Stomach smooth muscle (tissue), 2 donors: ENCODE results near the gene UNC93B1.
"Not testable (repeated sequence)": the region's sequence is repeated elsewhere in the genome, so short reads cannot be mapped to it uniquely, and the experiment has no call there.

Experiments
- H3K27ac ChIP-seq: one replicate; pipeline ENCODE4 v1.7.0; 2013; ENCODE audit warnings: mild to moderate bottlenecking, low read length, inconsistent platforms
- H3K27me3 ChIP-seq, 2 donors: one replicate each; pipeline ENCODE4 v1.7.0; 2013; ENCODE audit warnings: low read length in 2 of 2; ENCODE audit not compliant: insufficient read depth in 2 of 2, control insufficient read depth in 1 of 2
- H3K36me3 ChIP-seq, 2 donors: one replicate each; pipeline ENCODE4 v1.7.0; 2013; ENCODE audit warnings: low read length in 2 of 2; ENCODE audit not compliant: control insufficient read depth in 2 of 2, insufficient read depth in 2 of 2
- H3K4me1 ChIP-seq: one replicate; pipeline ENCODE4 v1.7.0; 2013; ENCODE audit warnings: low read length; ENCODE audit not compliant: control insufficient read depth, insufficient read depth
- H3K4me3 ChIP-seq, 2 donors: one replicate each; pipeline ENCODE4 v1.7.0; 2013; ENCODE audit warnings: low read length in 2 of 2
- H3K9ac ChIP-seq, 2 donors: one replicate each; pipeline ENCODE4 v1.7.0; 2013; ENCODE audit warnings: low read length in 2 of 2, mild to moderate bottlenecking in 1 of 2
- H3K9me3 ChIP-seq, 2 donors: one replicate each; pipeline ENCODE4 v1.7.0; 2013; ENCODE audit warnings: low read length in 2 of 2; ENCODE audit not compliant: control insufficient read depth in 2 of 2
- donor health status: healthy.
- donor health status: Pancreatic carcinoma.

Gene UNC93B1

GRCh38 chr11:67978766-67979418 is 25.0 kb downstream of the UNC93B1 start:
- H3K36me3 ChIP-seq, H3K4me1 ChIP-seq, H3K27me3 ChIP-seq, H3K9me3 ChIP-seq, H3K4me3 ChIP-seq, H3K27ac ChIP-seq, H3K9ac ChIP-seq: not testable (repeated sequence)

- H3K9ac ChIP-seq, H3K36me3 ChIP-seq, H3K27me3 ChIP-seq, H3K4me3 ChIP-seq, H3K4me1 ChIP-seq, H3K9me3 ChIP-seq, H3K27ac ChIP-seq: not testable (repeated sequence)
These were observed 29.2 kb downstream of the UNC93B1 start for GRCh38 chr11:67974746-67975145.

- not testable (repeated sequence) for H3K27ac ChIP-seq, H3K9ac ChIP-seq, H3K4me3 ChIP-seq, H3K4me1 ChIP-seq, H3K27me3 ChIP-seq, H3K36me3 ChIP-seq, H3K9me3 ChIP-seq
These were observed 38.0 kb downstream of the UNC93B1 start for GRCh38 chr11:67965830-67966348.

GRCh38 chr11:67964746-67965145 is 39.2 kb downstream of the UNC93B1 start:
- not testable (repeated sequence) for H3K9me3 ChIP-seq, H3K36me3 ChIP-seq, H3K4me1 ChIP-seq, H3K9ac ChIP-seq, H3K27me3 ChIP-seq, H3K4me3 ChIP-seq, H3K27ac ChIP-seq

GRCh38 chr11:67963879-67964278 is 40.0 kb downstream of the UNC93B1 start:
- H3K27me3 ChIP-seq = not testable (repeated sequence)

GRCh38 chr11:67963217-67963616 is 40.7 kb downstream of the UNC93B1 start:
- not testable (repeated sequence) for H3K4me3 ChIP-seq, H3K4me1 ChIP-seq, H3K27ac ChIP-seq, H3K9ac ChIP-seq, H3K36me3 ChIP-seq, H3K27me3 ChIP-seq, H3K9me3 ChIP-seq

More at GRCh38 chr11:67963879-67964278, 40.0 kb downstream of the UNC93B1 start:
- H3K4me3 ChIP-seq, H3K9me3 ChIP-seq, H3K27ac ChIP-seq, H3K4me1 ChIP-seq, H3K36me3 ChIP-seq, H3K9ac ChIP-seq: not testable (repeated sequence)

GRCh38 chr11:67956236-67956635 is 47.7 kb downstream of the UNC93B1 start:
- H3K4me3 ChIP-seq, H3K4me1 ChIP-seq, H3K27ac ChIP-seq, H3K9ac ChIP-seq, H3K36me3 ChIP-seq, H3K27me3 ChIP-seq, H3K9me3 ChIP-seq: not testable (repeated sequence)

GRCh38 chr11:67955461-67956007 is 48.4 kb downstream of the UNC93B1 start:
- H3K27me3 ChIP-seq, H3K9me3 ChIP-seq, H3K9ac ChIP-seq, H3K27ac ChIP-seq, H3K4me1 ChIP-seq, H3K36me3 ChIP-seq: not testable (repeated sequence)
- H3K4me3 ChIP-seq = peak overlapping the region in 1 of 2 donors; percentile 66

GRCh38 chr11:67954971-67955370 is 48.9 kb downstream of the UNC93B1 start:
- H3K9ac ChIP-seq, H3K27ac ChIP-seq, H3K27me3 ChIP-seq, H3K4me3 ChIP-seq, H3K9me3 ChIP-seq, H3K4me1 ChIP-seq, H3K36me3 ChIP-seq: not testable (repeated sequence)

GRCh38 chr11:67954251-67954650 is 49.6 kb downstream of the UNC93B1 start:
- not testable (repeated sequence) for H3K27me3 ChIP-seq, H3K9ac ChIP-seq, H3K4me1 ChIP-seq, H3K4me3 ChIP-seq, H3K36me3 ChIP-seq, H3K27ac ChIP-seq, H3K9me3 ChIP-seq

- H3K9me3 ChIP-seq, H3K27ac ChIP-seq, H3K4me3 ChIP-seq, H3K36me3 ChIP-seq, H3K9ac ChIP-seq, H3K4me1 ChIP-seq, H3K27me3 ChIP-seq: not testable (repeated sequence)
These were observed 53.2 kb downstream of the UNC93B1 start for GRCh38 chr11:67950705-67951104.
